D721Med (cell line): ENCODE data around the gene UROS.

ENCODE experiments used
- DNase-seq: peaks from one replicate; pipeline ENCODE4 v3.0.0; 2011; ENCODE audit warnings: low spot score; ENCODE audit not compliant: insufficient read length
- FAIRE-seq: peaks from 2 replicates; lab custom pipeline; 2011; peaks lifted over from hg19 to GRCh38; lab: Jason Lieb, UNC
- TF ChIP-seq, protein P1 (sequence below): IDR thresholded peaks from 2 replicates; pipeline ENCODE4 v1.5.1; 2012; ENCODE audit warnings: mild to moderate bottlenecking, control low read depth; ENCODE audit not compliant: insufficient read depth; ENCODE audit errors: missing control alignments

Gene UROS

GRCh38 chr10:125816548-125816947, 6.5 kb downstream of the UROS start:
- no peak for DNase-seq
- TF ChIP-seq, protein P1, sequence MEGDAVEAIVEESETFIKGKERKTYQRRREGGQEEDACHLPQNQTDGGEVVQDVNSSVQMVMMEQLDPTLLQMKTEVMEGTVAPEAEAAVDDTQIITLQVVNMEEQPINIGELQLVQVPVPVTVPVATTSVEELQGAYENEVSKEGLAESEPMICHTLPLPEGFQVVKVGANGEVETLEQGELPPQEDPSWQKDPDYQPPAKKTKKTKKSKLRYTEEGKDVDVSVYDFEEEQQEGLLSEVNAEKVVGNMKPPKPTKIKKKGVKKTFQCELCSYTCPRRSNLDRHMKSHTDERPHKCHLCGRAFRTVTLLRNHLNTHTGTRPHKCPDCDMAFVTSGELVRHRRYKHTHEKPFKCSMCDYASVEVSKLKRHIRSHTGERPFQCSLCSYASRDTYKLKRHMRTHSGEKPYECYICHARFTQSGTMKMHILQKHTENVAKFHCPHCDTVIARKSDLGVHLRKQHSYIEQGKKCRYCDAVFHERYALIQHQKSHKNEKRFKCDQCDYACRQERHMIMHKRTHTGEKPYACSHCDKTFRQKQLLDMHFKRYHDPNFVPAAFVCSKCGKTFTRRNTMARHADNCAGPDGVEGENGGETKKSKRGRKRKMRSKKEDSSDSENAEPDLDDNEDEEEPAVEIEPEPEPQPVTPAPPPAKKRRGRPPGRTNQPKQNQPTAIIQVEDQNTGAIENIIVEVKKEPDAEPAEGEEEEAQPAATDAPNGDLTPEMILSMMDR: no peak
- FAIRE-seq: no peak

GRCh38 chr10:125815764-125816163, 7.3 kb downstream of the UROS start:
- DNase-seq: no peak
- TF ChIP-seq, protein P1: no peak
- FAIRE-seq: no peak

DNA sequence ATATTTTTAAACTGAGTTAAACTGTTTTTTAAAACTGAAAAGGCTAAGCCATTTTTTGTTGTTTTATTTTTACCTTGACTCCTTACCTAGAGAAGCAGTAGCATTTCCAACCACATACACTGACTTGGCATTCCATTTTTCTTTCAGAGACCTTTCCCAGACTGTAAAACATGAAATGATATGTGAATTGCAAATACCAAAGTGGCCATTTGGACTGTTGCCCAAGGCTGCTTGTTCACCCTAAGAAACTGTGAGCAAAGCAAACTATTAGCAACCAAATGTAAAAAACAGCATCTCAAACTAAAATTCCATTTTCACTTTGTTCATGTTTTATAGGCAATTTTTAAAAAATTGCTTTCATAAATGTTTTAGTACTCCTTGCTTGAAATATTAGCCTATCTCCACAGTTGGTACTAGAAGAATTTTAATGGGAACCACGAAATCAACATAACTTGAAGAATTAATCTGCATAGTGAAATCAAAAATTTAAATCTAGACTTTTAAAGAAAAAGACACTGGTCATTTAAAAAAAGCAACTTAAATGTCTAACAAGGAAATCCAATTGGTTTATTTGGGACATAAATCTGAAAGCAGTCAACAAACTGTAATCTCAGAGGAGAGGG, 10.8 kb downstream of the UROS start:
- no peak for DNase-seq
- TF ChIP-seq, protein P1: no peak
- no peak for FAIRE-seq

DNA sequence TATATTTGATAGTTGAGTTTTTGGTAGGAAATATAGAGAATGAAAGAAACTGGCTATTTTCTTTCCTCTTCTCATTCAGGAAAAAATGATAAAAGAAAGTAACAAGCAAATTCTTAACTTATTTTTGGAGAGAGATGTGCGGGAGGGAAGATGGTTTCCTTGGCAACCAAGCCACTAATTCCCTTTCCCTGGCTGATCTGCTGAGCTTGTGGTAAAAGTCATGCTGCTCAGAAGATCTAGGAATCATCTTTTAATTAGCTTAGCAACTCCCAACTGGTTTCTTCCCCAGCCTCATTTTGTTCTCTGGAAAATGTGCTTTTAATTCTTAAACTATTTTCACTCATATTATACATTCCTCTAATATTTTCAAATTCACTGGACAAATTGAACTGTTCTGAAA, 11.8 kb downstream of the UROS start:
- TF ChIP-seq, protein P1: no peak
- DNase-seq: peak; percentile 30
- FAIRE-seq: no peak

DNA sequence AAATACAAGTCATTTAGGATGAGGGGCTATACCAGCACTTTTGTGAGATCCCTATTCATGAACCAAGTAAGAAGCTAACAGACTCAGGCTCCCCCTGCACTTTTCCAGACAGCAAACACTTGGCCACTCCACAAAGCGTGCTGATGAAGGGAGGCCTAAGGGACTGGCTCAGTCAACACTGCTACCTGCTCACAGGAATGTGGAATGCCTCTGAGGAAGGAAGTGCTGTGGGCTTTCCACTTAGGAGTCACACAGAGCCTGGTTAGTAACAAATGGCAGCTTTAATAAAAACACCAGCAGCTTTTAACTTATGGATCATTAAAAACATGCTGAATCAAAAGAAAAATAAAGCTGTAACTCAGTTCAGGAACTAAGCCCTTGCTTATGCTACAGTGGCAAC, 15.0 kb downstream of the UROS start:
- DNase-seq (no peak), FAIRE-seq (no peak)
- TF ChIP-seq, protein P1: no peak

- no peak for FAIRE-seq
- no peak for DNase-seq
- TF ChIP-seq, protein P1: no peak
These were observed 20.3 kb downstream of the UROS start for GRCh38 chr10:125802739-125803138.

DNA sequence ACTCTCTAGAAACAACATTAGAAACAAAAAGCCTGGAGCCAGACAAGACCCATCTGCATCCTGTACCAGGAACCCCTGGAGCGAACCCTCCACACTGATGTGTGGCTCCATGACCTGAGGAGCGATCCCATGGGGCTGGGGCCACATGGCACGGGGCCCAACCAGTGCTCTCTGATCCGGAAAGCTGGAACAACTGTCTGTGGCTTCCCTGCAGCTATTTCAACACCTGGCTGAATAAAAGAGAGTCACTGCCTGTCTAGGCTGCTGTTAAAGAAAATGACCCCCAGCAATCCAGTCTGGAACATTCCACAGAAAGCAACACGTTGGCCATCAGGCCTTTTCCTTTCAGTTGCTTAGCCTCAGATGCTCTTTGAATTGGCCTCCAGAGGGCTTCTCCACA, 20.9 kb downstream of the UROS start:
- TF ChIP-seq, protein P1: no peak
- DNase-seq (no peak), FAIRE-seq (no peak)
